A673 (cell line): ENCODE measurements around the gene SLC39A3. TPM values are rescaled to one million over a fixed set of nuclear protein-coding genes. Genes with fewer than 3 reads are reported as not detected.

Experiments
- BruUV-seq: library from RNA; stranded (reverse); fragments of 400-500 nt; replicated peaks from 2 replicates; lab custom pipeline; 2021; lab: Mats Ljungman, UMichigan
- CTCF ChIA-PET: fragments of 300-600 bp; sonication (Branson Sonifier 250); formaldehyde crosslinking; loops from one replicate; lab custom pipeline; 2022; ENCODE audit warnings: antibody characterized with exemption; lab: Charles Lee
- POLR2A ChIA-PET: fragments of 300-600 bp; sonication (Branson Sonifier 250); formaldehyde crosslinking; loops from one replicate; lab custom pipeline; 2022; ENCODE audit warnings: antibody characterized with exemption; ENCODE audit not compliant: low non-redundant PET; lab: Charles Lee
- DNase-seq: peaks from one replicate; pipeline ENCODE4 v3.0.0-alpha.2; 2015; ENCODE audit warnings: low spot score
- H3K27ac ChIP-seq: fragments of 200-600 bp; sonication (generic); 2 replicates; pipeline ENCODE4 v1.5.1; 2016; ENCODE audit warnings: mixed run types, low read depth, mild to moderate bottlenecking, mixed read lengths, antibody characterized with exemption, low read length; ENCODE audit not compliant: poor library complexity, severe bottlenecking
- H3K27me3 ChIP-seq: fragments of 200-600 bp; sonication (generic); replicated peaks from 2 replicates; pipeline ENCODE4 v1.6.1; 2017; ENCODE audit warnings: mixed run types, low read depth, mild to moderate bottlenecking, mixed read lengths, antibody characterized with exemption, low read length; ENCODE audit not compliant: insufficient read depth, poor library complexity
- H3K36me3 ChIP-seq: fragments of 200-600 bp; sonication (generic); 2 replicates; pipeline ENCODE4 v1.6.1; 2016; ENCODE audit warnings: mixed run types, mild to moderate bottlenecking, mixed read lengths, antibody characterized with exemption, low read length; ENCODE audit not compliant: insufficient read depth, poor library complexity, severe bottlenecking
- H3K4me1 ChIP-seq: fragments of 200-600 bp; sonication (generic); 2 replicates; pipeline ENCODE4 v1.6.1; 2017; ENCODE audit warnings: mixed run types, mild to moderate bottlenecking, mixed read lengths, antibody characterized with exemption, low read length; ENCODE audit not compliant: insufficient read depth, poor library complexity, severe bottlenecking
- H3K4me3 ChIP-seq: fragments of 200-600 bp; sonication (generic); 2 replicates; pipeline ENCODE4 v1.5.1; 2016; ENCODE audit warnings: low read depth, mixed run types, mild to moderate bottlenecking, mixed read lengths, low read length; ENCODE audit not compliant: poor library complexity, severe bottlenecking
- H3K9me3 ChIP-seq: fragments of 200-600 bp; sonication (generic); 2 replicates; pipeline ENCODE4 v1.6.1; 2016; ENCODE audit warnings: mixed run types, low read depth, mild to moderate bottlenecking, mixed read lengths, antibody characterized with exemption, low read length; ENCODE audit not compliant: poor library complexity, severe bottlenecking
- EZH2 ChIP-seq: fragments of 200-600 bp; sonication (generic); IDR thresholded peaks from 2 replicates; pipeline ENCODE4 v1.6.1; 2017; ENCODE audit warnings: borderline replicate concordance, low read depth, mild to moderate bottlenecking, mixed read lengths, antibody characterized with exemption, low read length; ENCODE audit not compliant: poor library complexity, severe bottlenecking
- intact Hi-C: fragments of 100-400 bp; cut with micrococcal nuclease; formaldehyde crosslinking; loops from one replicate; pipeline ENCODE4 v1.10.0; 2022; ENCODE audit not compliant: unreplicated experiment
- total RNA-seq: library from RNA; stranded (reverse); gene quantifications from 2 replicates; pipeline ENCODE4 v1.2.3, GENCODE V29; 2021
- TF ChIP-seq, protein P1 (sequence below): fragments of 300-800, 200-600 bp; sonication (generic); conservative IDR thresholded peaks from 2 replicates; pipeline ENCODE4 v1.5.1; 2017; ENCODE audit warnings: low read depth, mild to moderate bottlenecking, antibody characterized with exemption, low read length, moderate library complexity, mixed read lengths

Gene SLC39A3
- total RNA-seq, 1 experiment from 2014 or later: 44.8 TPM

GRCh38 chr19:2719920-2720776 is 19.7 kb downstream of the SLC39A3 start:
- H3K4me3 ChIP-seq: peak overlapping the region; percentile 86
- H3K4me1 ChIP-seq: peaks cover 5% of the 10 kb centered on the region
- POLR2A ChIA-PET: interaction anchor here (0.6 kb wide), 1 partner anchor 108 kb away, joined by 5 read pairs; no protein-coding TSS in a partner anchor
- H3K27me3 ChIP-seq: no peaks in the 10 kb centered on the region
- peaks cover 7% of the 10 kb centered on the region for H3K9me3 ChIP-seq
- TF ChIP-seq EZH2: no peak
- TF ChIP-seq, protein P1, sequence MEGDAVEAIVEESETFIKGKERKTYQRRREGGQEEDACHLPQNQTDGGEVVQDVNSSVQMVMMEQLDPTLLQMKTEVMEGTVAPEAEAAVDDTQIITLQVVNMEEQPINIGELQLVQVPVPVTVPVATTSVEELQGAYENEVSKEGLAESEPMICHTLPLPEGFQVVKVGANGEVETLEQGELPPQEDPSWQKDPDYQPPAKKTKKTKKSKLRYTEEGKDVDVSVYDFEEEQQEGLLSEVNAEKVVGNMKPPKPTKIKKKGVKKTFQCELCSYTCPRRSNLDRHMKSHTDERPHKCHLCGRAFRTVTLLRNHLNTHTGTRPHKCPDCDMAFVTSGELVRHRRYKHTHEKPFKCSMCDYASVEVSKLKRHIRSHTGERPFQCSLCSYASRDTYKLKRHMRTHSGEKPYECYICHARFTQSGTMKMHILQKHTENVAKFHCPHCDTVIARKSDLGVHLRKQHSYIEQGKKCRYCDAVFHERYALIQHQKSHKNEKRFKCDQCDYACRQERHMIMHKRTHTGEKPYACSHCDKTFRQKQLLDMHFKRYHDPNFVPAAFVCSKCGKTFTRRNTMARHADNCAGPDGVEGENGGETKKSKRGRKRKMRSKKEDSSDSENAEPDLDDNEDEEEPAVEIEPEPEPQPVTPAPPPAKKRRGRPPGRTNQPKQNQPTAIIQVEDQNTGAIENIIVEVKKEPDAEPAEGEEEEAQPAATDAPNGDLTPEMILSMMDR: no peak
- peak overlapping the region; percentile 85 for H3K27ac ChIP-seq
- peaks cover 9% of the 10 kb centered on the region for H3K36me3 ChIP-seq
- peak; percentile 60 for DNase-seq
- CTCF ChIA-PET: no interaction called here
- intact Hi-C loops: no loop called here
- no TSS peak for BruUV-seq

DNA sequence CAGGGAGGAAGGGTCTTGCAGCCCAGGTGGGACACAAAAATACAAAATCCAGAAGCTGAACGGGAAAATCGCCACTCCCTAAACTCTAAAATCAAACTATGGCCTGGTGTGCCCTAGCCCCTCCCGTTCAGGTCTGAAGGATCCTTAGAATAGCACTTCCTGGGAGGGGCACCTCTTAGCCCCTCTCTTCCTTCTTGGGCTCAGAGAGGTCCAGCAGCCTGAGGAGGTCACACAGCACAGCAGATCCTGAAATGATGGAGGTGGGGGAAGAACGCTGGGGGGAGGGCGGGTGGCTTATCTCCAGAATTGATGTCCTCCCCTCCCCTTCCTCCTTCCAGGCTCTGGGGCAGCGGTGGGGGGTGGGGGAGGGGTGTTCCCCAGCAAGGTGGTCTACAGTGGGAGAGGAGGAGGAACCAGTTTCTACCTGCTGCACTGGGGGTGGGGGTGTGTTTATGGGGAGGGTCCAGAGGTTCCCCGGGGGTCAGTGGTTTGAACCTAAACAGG is 20.5 kb downstream of the SLC39A3 start:
- Histone ChIP-seq H3K4me1 (peaks cover 5% of the 10 kb centered on the region), H3K36me3 (peaks cover 9% of the 10 kb centered on the region), H3K4me3 (no peak overlapping the region), H3K27ac (no peak overlapping the region), H3K9me3 (peaks cover 7% of the 10 kb centered on the region), H3K27me3 (no peaks in the 10 kb centered on the region)
- intact Hi-C loops: no loop called here
- CTCF ChIA-PET: no interaction called here
- POLR2A ChIA-PET: no interaction called here
- TF ChIP-seq EZH2: no peak
- TF ChIP-seq, protein P1: no peak
- no peak for DNase-seq
- BruUV-seq: no TSS peak

GRCh38 chr19:2717638-2718541 is 21.9 kb downstream of the SLC39A3 start:
- DNase-seq: no peak
- Histone ChIP-seq H3K36me3 (peaks cover 9% of the 10 kb centered on the region), H3K4me1 (peaks cover 5% of the 10 kb centered on the region), H3K27ac (no peak overlapping the region), H3K27me3 (no peaks in the 10 kb centered on the region), H3K4me3 (no peak overlapping the region), H3K9me3 (peaks cover 7% of the 10 kb centered on the region)
- BruUV-seq: no TSS peak
- intact Hi-C loops: no loop called here
- CTCF ChIA-PET: no interaction called here
- TF ChIP-seq, protein P1: no peak
- no peak for TF ChIP-seq EZH2
- POLR2A ChIA-PET: no interaction called here
